ENCODE measurements around the gene C6.

The C6 gene

GRCh38 chr5:41213340-41213739 lies at the start of gene C6:
Gene C6, minus strand, starts transcription at chr5:41213532. Its CDS starts 10,302 bp downstream, at chr5:41203230.
- no peak within 1 kb of the TSS for H3K4me2 ChIP-seq
- H3K4me1 ChIP-seq (ENCODE audit: low read depth, poor library complexity, severe bottlenecking), result no peaks in the 10 kb centered on the region
- TF ChIP-seq CTCF (conservative IDR thresholded peaks at IDR 0.05; ENCODE audit: low read depth, low read length), result no peak
- H2AFZ ChIP-seq (ENCODE audit: low read depth), result no peak within 1 kb of the TSS
- H3K4me3 ChIP-seq (IDR thresholded peaks at IDR 0.05; ENCODE audit: insufficient read depth, low read depth, low read length), result no peak within 1 kb of the TSS
- H3K9ac ChIP-seq, result no peak within 1 kb of the TSS
- no peaks in the 10 kb centered on the region for H3K27me3 ChIP-seq (ENCODE audit: insufficient read depth, low read depth)
- no peaks in the 10 kb centered on the region for H3K79me2 ChIP-seq (ENCODE audit: insufficient read depth, low read depth)
- H3K36me3 ChIP-seq (ENCODE audit: insufficient read depth), result no peaks in the 10 kb centered on the region
- H4K20me1 ChIP-seq (ENCODE audit: insufficient read depth), result no peaks in the 10 kb centered on the region
- H3K27ac ChIP-seq, result no peak within 1 kb of the TSS

- Histone ChIP-seq H3K27ac (no peak overlapping the region), H2AFZ (ENCODE audit: low read depth) (no peak overlapping the region), H3K36me3 (ENCODE audit: insufficient read depth) (no peaks in the 10 kb centered on the region), H3K9ac (no peak overlapping the region), H3K4me2 (no peak overlapping the region), H3K27me3 (ENCODE audit: insufficient read depth, low read depth) (no peaks in the 10 kb centered on the region), H4K20me1 (ENCODE audit: insufficient read depth) (no peaks in the 10 kb centered on the region), H3K79me2 (ENCODE audit: insufficient read depth, low read depth) (no peaks in the 10 kb centered on the region), H3K4me1 (ENCODE audit: low read depth, poor library complexity, severe bottlenecking) (no peaks in the 10 kb centered on the region), H3K4me3 (IDR thresholded peaks at IDR 0.05; ENCODE audit: insufficient read depth, low read depth, low read length) (no peak overlapping the region)
- no peak for TF ChIP-seq CTCF (conservative IDR thresholded peaks at IDR 0.05; ENCODE audit: low read depth, low read length)
Measured at GRCh38 chr5:41256400-41256799, 43.1 kb upstream of the C6 start.

GRCh38 chr5:41253109-41253508 lies 39.8 kb upstream of the C6 start:
- Histone ChIP-seq H3K79me2 (ENCODE audit: insufficient read depth, low read depth) (no peaks in the 10 kb centered on the region), H3K36me3 (ENCODE audit: insufficient read depth) (no peaks in the 10 kb centered on the region), H3K27ac (no peak overlapping the region), H3K27me3 (ENCODE audit: insufficient read depth, low read depth) (no peaks in the 10 kb centered on the region), H2AFZ (ENCODE audit: low read depth) (no peak overlapping the region), H3K4me2 (no peak overlapping the region), H4K20me1 (ENCODE audit: insufficient read depth) (no peaks in the 10 kb centered on the region), H3K4me3 (IDR thresholded peaks at IDR 0.05; ENCODE audit: insufficient read depth, low read depth, low read length) (no peak overlapping the region), H3K9ac (no peak overlapping the region), H3K4me1 (ENCODE audit: low read depth, poor library complexity, severe bottlenecking) (no peaks in the 10 kb centered on the region)
- no peak for TF ChIP-seq CTCF (conservative IDR thresholded peaks at IDR 0.05; ENCODE audit: low read depth, low read length)

- Histone ChIP-seq H3K79me2 (ENCODE audit: insufficient read depth, low read depth) (no peaks in the 10 kb centered on the region), H3K4me2 (no peak overlapping the region), H3K4me3 (IDR thresholded peaks at IDR 0.05; ENCODE audit: insufficient read depth, low read depth, low read length) (no peak overlapping the region), H3K9ac (no peak overlapping the region), H3K27ac (no peak overlapping the region), H3K36me3 (ENCODE audit: insufficient read depth) (no peaks in the 10 kb centered on the region), H3K4me1 (ENCODE audit: low read depth, poor library complexity, severe bottlenecking) (no peaks in the 10 kb centered on the region), H2AFZ (ENCODE audit: low read depth) (no peak overlapping the region), H4K20me1 (ENCODE audit: insufficient read depth) (no peaks in the 10 kb centered on the region), H3K27me3 (ENCODE audit: insufficient read depth, low read depth) (no peaks in the 10 kb centered on the region)
- no peak for TF ChIP-seq CTCF (conservative IDR thresholded peaks at IDR 0.05; ENCODE audit: low read depth, low read length)
Measured at GRCh38 chr5:41252036-41252435, 38.7 kb upstream of the C6 start.
